ENCODE data around the gene CR1L. TPM values are rescaled to one million over a fixed set of nuclear protein-coding genes. Genes with fewer than 3 reads are reported as not detected.

CR1L gene
- total RNA-seq, 6 experiments from 2014 or later = not detected

GRCh38 chr1:207740207-207740606, 95.3 kb downstream of the CR1L start:
- Mint-ChIP-seq H3K36me3 (ENCODE audit: low read depth) (no peaks in the 10 kb centered on the region), H3K27me3 (ENCODE audit: insufficient read depth) (no peaks in the 10 kb centered on the region), H3K9me3 (no peaks in the 10 kb centered on the region)

GRCh38 chr1:207742850-207743555, 98.1 kb downstream of the CR1L start:
- TF ChIP-seq, protein P1, sequence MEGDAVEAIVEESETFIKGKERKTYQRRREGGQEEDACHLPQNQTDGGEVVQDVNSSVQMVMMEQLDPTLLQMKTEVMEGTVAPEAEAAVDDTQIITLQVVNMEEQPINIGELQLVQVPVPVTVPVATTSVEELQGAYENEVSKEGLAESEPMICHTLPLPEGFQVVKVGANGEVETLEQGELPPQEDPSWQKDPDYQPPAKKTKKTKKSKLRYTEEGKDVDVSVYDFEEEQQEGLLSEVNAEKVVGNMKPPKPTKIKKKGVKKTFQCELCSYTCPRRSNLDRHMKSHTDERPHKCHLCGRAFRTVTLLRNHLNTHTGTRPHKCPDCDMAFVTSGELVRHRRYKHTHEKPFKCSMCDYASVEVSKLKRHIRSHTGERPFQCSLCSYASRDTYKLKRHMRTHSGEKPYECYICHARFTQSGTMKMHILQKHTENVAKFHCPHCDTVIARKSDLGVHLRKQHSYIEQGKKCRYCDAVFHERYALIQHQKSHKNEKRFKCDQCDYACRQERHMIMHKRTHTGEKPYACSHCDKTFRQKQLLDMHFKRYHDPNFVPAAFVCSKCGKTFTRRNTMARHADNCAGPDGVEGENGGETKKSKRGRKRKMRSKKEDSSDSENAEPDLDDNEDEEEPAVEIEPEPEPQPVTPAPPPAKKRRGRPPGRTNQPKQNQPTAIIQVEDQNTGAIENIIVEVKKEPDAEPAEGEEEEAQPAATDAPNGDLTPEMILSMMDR (IDR thresholded peaks at IDR 0.05) = no peak
- Mint-ChIP-seq H3K4me3 (no peak overlapping the region), H3K27me3 (ENCODE audit: insufficient read depth) (no peaks in the 10 kb centered on the region), H3K9me3 (no peaks in the 10 kb centered on the region), H3K4me1 (ENCODE audit: low read depth) (peaks cover 28% of the 10 kb centered on the region), H3K36me3 (ENCODE audit: low read depth) (no peaks in the 10 kb centered on the region), H3K27ac (no peak overlapping the region)
- DNase-seq = no peak

More at GRCh38 chr1:207740207-207740606, 95.3 kb downstream of the CR1L start:
- Mint-ChIP-seq H3K4me3 (no peak overlapping the region), H3K27ac (no peak overlapping the region), H3K4me1 (ENCODE audit: low read depth) (peaks cover 23% of the 10 kb centered on the region)
- TF ChIP-seq, protein P1 (IDR thresholded peaks at IDR 0.05) = no peak
- no peak for DNase-seq

- Mint-ChIP-seq H3K27ac (no peak overlapping the region), H3K4me3 (no peak overlapping the region), H3K4me1 (ENCODE audit: low read depth) (peaks cover 20% of the 10 kb centered on the region), H3K9me3 (no peaks in the 10 kb centered on the region), H3K36me3 (ENCODE audit: low read depth) (no peaks in the 10 kb centered on the region), H3K27me3 (ENCODE audit: insufficient read depth) (no peaks in the 10 kb centered on the region)
- DNase-seq = no peak
- TF ChIP-seq, protein P1 (IDR thresholded peaks at IDR 0.05) = no peak
These were observed 99.1 kb downstream of the CR1L start for GRCh38 chr1:207744000-207744534.

- DNase-seq = no peak
- no peaks in the 10 kb centered on the region for H3K36me3 Mint-ChIP-seq (ENCODE audit: low read depth)
- H3K9me3 Mint-ChIP-seq = no peaks in the 10 kb centered on the region
- H3K27ac Mint-ChIP-seq = no peak overlapping the region
- H3K27me3 Mint-ChIP-seq (ENCODE audit: insufficient read depth) = no peaks in the 10 kb centered on the region
- TF ChIP-seq, protein P1 (IDR thresholded peaks at IDR 0.05) = no peak
- H3K4me3 Mint-ChIP-seq = no peak overlapping the region
- peaks cover 24% of the 10 kb centered on the region for H3K4me1 Mint-ChIP-seq (ENCODE audit: low read depth)
These were observed 100.4 kb downstream of the CR1L start for GRCh38 chr1:207745285-207745684.

DNA sequence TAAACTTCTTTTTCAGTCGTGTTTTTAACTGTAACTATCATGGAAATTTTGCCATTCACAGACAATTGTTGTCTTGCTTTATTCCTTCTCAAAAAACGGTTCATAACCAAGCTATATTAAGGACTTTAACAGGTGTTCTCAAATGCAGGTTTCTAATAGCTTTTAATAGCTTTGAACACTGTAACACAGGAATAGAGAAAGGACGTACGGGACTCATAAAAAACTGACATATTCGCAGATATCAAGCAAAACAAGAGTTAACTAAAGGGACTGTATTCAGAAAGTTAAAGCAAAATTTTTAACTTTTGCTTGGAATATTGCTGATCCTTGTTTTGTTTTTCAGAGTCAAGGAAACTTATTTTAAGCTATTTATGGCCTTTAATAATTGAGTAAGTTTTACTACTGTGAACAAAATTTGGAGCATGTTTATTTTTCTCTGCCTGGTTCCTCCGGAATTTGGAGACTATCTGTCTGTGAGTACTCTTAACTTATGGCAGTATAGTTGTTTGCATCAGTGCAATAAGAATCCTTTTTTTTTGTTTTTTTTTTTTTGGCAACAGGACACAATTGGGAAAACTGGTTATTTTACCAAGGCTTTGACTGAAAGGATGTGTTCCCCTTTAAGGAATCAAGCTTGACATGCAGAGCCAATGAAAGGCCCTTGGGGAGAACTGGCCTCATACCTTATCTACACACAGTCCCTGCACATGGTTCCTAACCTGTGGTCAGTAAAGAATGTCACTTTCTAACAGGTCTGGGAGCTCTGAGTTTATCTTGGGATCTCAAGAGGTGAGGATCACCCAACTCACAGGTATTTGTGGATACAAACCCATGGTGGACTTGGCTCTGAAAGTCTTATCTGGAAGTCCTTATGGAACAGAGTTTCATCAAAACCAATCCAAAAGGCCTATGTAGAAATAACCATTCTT, 101.2 kb downstream of the CR1L start:
- H3K9me3 Mint-ChIP-seq = no peaks in the 10 kb centered on the region
- H3K36me3 Mint-ChIP-seq (ENCODE audit: low read depth) = no peaks in the 10 kb centered on the region
- peaks cover 32% of the 10 kb centered on the region for H3K4me1 Mint-ChIP-seq (ENCODE audit: low read depth)
- H3K27ac Mint-ChIP-seq = no peak overlapping the region
- H3K4me3 Mint-ChIP-seq = no peak overlapping the region
- no peaks in the 10 kb centered on the region for H3K27me3 Mint-ChIP-seq (ENCODE audit: insufficient read depth)
- TF ChIP-seq, protein P1 (IDR thresholded peaks at IDR 0.05) = no peak
- no peak for DNase-seq
